K562 (cell line): ENCODE measurements around the gene CECR2. TPM values are rescaled to one million over a fixed set of nuclear protein-coding genes. Genes with fewer than 3 reads are reported as not detected.
A peak's percentile ranks its signal among the peaks of the same experiment; 100 is the strongest.

Source experiments
- ATAC-seq: fragments of 200-7000 bp; cut with Tn5 transposase; 3 replicates; pipeline ENCODE4 v1.9.1; 2020; ENCODE audit warnings: moderate library complexity
- BruUV-seq: library from RNA; stranded (reverse); fragments of 400-500 nt; replicated peaks from 2 replicates; lab custom pipeline; 2021; lab: Mats Ljungman, UMichigan
- CTCF ChIA-PET: fragments of 300-600 bp; formaldehyde crosslinking; extraction: SDS; loops from one replicate; lab custom pipeline; 2021; ENCODE audit warnings: low intra/inter-chr PET ratio; lab: Yijun Ruan, JAX
- POLR2A ChIA-PET: fragments of 300-600, 350-650 bp; sonication (Branson Sonifier 250); formaldehyde crosslinking; extraction: SDS; loops from one replicate; lab custom pipeline; 2021; ENCODE audit warnings: antibody characterized with exemption, inconsistent platforms; lab: Yijun Ruan, JAX
- DNase-seq, 4 experiments: peaks; one replicate each; pipeline versions ENCODE4 v3.0.0 to v3.0.0-alpha.2; 2011 to 2018; ENCODE audit warnings: low spot score in 3 of 4, mixed read lengths in 3 of 4; ENCODE audit errors: extremely low read depth in 1 of 4
- FAIRE-seq: peaks from 2 replicates; lab custom pipeline; 2011; peaks lifted over from hg19 to GRCh38; lab: Jason Lieb, UNC
- H2AFZ ChIP-seq: 2 replicates; pipeline ENCODE4 v1.6.0; 2011; ENCODE audit warnings: low read depth, low read length, control low read depth, inconsistent platforms
- H3K27ac ChIP-seq: fragments of 200-600 bp; 3 replicates; pipeline ENCODE4 v1.8.0; 2011; ENCODE audit warnings: low read depth, mild to moderate bottlenecking, control low read depth, inconsistent platforms, low read length, moderate library complexity, mixed read lengths; ENCODE audit errors: extremely low read depth
- H3K27me3 ChIP-seq, 2 experiments: fragments of 300-600 bp in 1 of 2; 2 replicates in 1 of 2; 3 replicates in 1 of 2; pipeline versions ENCODE4 v1.6.0 to v1.8.0; 2011; ENCODE audit warnings: inconsistent platforms in 2 of 2, low read length in 2 of 2, mild to moderate bottlenecking in 1 of 2, mixed read lengths in 1 of 2, moderate library complexity in 1 of 2; ENCODE audit not compliant: control insufficient read depth in 2 of 2, insufficient read depth in 2 of 2
- H3K36me3 ChIP-seq: fragments of 300-600 bp; 3 replicates; pipeline ENCODE4 v1.8.0; 2011; ENCODE audit warnings: mild to moderate bottlenecking, low read length, inconsistent platforms; ENCODE audit not compliant: control insufficient read depth, insufficient read depth
- H3K4me1 ChIP-seq, 2 experiments: fragments of 200-600 bp in 1 of 2; replicated peaks in 1 of 2; 2 replicates in 1 of 2; 3 replicates in 1 of 2; pipeline versions ENCODE4 v1.5.1 to v1.8.0; 2011; ENCODE audit warnings: inconsistent platforms in 2 of 2, low read length in 2 of 2, mild to moderate bottlenecking in 1 of 2, mixed read lengths in 1 of 2, moderate library complexity in 1 of 2; ENCODE audit not compliant: control insufficient read depth in 2 of 2, insufficient read depth in 2 of 2
- H3K4me2 ChIP-seq: 2 replicates; pipeline ENCODE4 v1.6.1; 2011; ENCODE audit warnings: low read length, control low read depth, inconsistent platforms, mixed read lengths; ENCODE audit not compliant: insufficient read depth
- H3K4me3 ChIP-seq: fragments of 200-600 bp; sonication (generic), shearing (Covaris generic); 2 replicates; pipeline ENCODE4 v1.5.1; 2016; ENCODE audit warnings: control low read depth, inconsistent platforms
- H3K79me2 ChIP-seq: fragments of 200-600 bp; 3 replicates; pipeline ENCODE4 v1.8.0; 2011; ENCODE audit warnings: low read length, inconsistent platforms; ENCODE audit not compliant: control insufficient read depth, insufficient read depth
- H3K9ac ChIP-seq, 2 experiments: 2 replicates each; pipeline versions ENCODE4 v1.6.0 to v1.6.1; 2011; ENCODE audit warnings: low read depth in 2 of 2, low read length in 2 of 2, control low read depth in 1 of 2, inconsistent platforms in 1 of 2, mild to moderate bottlenecking in 1 of 2, mixed read lengths in 1 of 2; ENCODE audit not compliant: insufficient read depth in 1 of 2
- H3K9me1 ChIP-seq: one replicate; pipeline ENCODE4 v1.6.0; 2011; ENCODE audit warnings: inconsistent platforms, mild to moderate bottlenecking, low read length, moderate library complexity; ENCODE audit not compliant: control insufficient read depth, insufficient read depth
- H3K9me3 ChIP-seq: replicated peaks from 2 replicates; pipeline ENCODE4 v1.5.1; 2011; ENCODE audit warnings: low read depth, low read length, inconsistent platforms; ENCODE audit not compliant: control insufficient read depth, insufficient read depth
- H4K20me1 ChIP-seq: replicated peaks from 2 replicates; pipeline ENCODE4 v1.6.1; 2011; ENCODE audit warnings: low read length, inconsistent platforms, mixed read lengths; ENCODE audit not compliant: control insufficient read depth, insufficient read depth
- NR2C1 ChIP-seq, 2 experiments: fragments of 450-650 bp; IDR thresholded peaks; 2 replicates each; pipeline ENCODE4 v1.6.1; 2017; ENCODE audit warnings: mild to moderate bottlenecking in 2 of 2, antibody characterized with exemption in 1 of 2, inconsistent platforms in 1 of 2, missing compliant biosample characterization in 1 of 2, missing genetic modification characterization in 1 of 2
- WGBS: fragments of 100-300 bp; shearing (Covaris generic); methylation state at CpG from one replicate; pipeline ENCODE4 v1.1.6; 2016; ENCODE audit warnings: low coverage, mixed read lengths; ENCODE audit not compliant: insufficient coverage; ENCODE audit errors: missing lambda C conversion rate; 5-methylcytosine and 5-hydroxymethylcytosine counted together
- in situ Hi-C: fragments of 300-500 bp; cut with MboI; formaldehyde crosslinking; loops from 4 replicates; pipeline ENCODE4 v1.15.0; 2018; ENCODE audit warnings: inconsistent platforms, mixed read lengths
- intact Hi-C: fragments of 100-400 bp; cut with micrococcal nuclease; formaldehyde crosslinking; loops from 2 replicates; pipeline ENCODE4 v1.14.2; 2022
- polyA plus RNA-seq, 8 experiments: library from polyadenylated mRNA; depleted of rRNA in 4 of 8; stranded (reverse) in 5 of 8; unstranded in 3 of 8; fragments of >200 nt; fragmentation: Nextera tagmentation in 2 of 8; fragmentation: Illumina TruSeq in 1 of 8; extraction: Ambion mirVana in 2 of 8; extraction: Trizol in 1 of 8; gene quantifications; 2 replicates each; pipeline versions ENCODE4 v1.2.1 to v1.2.3, GENCODE V29; 2011 to 2014; ENCODE audit warnings: inconsistent platforms in 1 of 8, missing spikeins in 1 of 8
- total RNA-seq, 7 experiments: library from RNA; depleted of rRNA in 6 of 7; stranded (reverse); fragments of >200 nt in 6 of 7; fragmentation: Illumina TruSeq in 2 of 7; extraction: Trizol in 2 of 7; gene quantifications; 2 replicates each; pipeline versions ENCODE4 v1.2.1 to v1.2.3, GENCODE V29; 2011 to 2021; ENCODE audit warnings: low replicate concordance in 1 of 7
- TF ChIP-seq, protein P1 (sequence below), 2 experiments: fragments of 450-650 bp in 1 of 2; sonication (generic) in 1 of 2; formaldehyde crosslinking in 1 of 2; IDR thresholded peaks; 2 replicates each; pipeline versions ENCODE4 v1.7.1 to v1.9.0; 2016 to 2022; ENCODE audit warnings: inconsistent platforms in 1 of 2, mild to moderate bottlenecking in 1 of 2, missing genetic modification reagents in 1 of 2
- TF ChIP-seq, protein P2 (sequence below): fragments of 450-650 bp; IDR thresholded peaks from 2 replicates; pipeline ENCODE4 v1.6.1; 2016

Gene CECR2
- total and polyA plus RNA-seq, 9 of the 15 experiments (the other 6 are each of a cell fraction or from before 2014, with no cell fraction given): 0.01 to 1.00 (median 0.27) TPM

DNA sequence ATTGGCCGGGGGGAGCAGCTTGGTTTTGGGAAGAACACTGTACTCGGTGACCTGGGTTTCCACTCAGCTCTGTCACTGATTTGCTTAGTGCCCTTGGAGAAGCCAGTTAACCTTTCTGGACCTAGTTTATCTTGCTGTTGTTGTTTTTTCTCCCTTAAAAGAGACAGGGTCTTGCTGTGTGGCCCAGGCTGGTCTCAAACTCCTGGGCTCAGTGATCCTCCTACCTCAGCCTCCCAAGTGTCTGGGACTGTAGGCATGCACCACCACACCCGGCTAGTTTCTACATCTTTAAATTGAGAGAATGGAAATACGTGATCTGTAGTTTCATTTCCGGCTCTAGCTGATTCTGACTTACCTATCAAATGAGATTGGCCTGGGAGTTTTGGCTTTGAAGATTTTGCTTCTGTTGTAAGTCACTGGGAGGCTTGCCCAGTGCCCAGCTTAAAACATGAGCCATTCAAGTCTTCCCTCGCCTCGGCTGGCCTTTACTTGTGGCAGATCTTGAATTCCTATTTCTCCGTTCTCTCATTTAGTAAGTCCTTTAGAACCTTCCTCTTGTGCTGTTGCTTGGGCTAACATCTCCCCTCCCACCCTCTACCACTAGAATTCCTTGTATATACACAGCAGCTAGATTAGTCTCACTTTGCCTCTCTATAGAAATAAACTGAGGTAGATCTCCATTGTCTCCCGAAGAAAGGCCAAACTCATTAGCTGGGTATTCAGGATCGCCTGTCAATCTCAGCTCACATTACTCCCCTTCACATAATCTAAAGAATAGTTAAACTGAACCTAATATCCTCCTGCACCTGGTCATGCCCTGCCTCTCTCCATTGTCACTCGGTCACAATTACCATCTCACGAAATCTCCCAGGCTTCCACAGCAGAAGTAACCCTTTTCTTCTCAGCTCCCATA is 106.3 kb downstream of the CECR2 start:
- Histone ChIP-seq H3K36me3 (no peaks in the 10 kb centered on the region), H3K79me2 (no peaks in the 10 kb centered on the region)
- CTCF ChIA-PET: no interaction called here
- TF ChIP-seq, protein P1, sequence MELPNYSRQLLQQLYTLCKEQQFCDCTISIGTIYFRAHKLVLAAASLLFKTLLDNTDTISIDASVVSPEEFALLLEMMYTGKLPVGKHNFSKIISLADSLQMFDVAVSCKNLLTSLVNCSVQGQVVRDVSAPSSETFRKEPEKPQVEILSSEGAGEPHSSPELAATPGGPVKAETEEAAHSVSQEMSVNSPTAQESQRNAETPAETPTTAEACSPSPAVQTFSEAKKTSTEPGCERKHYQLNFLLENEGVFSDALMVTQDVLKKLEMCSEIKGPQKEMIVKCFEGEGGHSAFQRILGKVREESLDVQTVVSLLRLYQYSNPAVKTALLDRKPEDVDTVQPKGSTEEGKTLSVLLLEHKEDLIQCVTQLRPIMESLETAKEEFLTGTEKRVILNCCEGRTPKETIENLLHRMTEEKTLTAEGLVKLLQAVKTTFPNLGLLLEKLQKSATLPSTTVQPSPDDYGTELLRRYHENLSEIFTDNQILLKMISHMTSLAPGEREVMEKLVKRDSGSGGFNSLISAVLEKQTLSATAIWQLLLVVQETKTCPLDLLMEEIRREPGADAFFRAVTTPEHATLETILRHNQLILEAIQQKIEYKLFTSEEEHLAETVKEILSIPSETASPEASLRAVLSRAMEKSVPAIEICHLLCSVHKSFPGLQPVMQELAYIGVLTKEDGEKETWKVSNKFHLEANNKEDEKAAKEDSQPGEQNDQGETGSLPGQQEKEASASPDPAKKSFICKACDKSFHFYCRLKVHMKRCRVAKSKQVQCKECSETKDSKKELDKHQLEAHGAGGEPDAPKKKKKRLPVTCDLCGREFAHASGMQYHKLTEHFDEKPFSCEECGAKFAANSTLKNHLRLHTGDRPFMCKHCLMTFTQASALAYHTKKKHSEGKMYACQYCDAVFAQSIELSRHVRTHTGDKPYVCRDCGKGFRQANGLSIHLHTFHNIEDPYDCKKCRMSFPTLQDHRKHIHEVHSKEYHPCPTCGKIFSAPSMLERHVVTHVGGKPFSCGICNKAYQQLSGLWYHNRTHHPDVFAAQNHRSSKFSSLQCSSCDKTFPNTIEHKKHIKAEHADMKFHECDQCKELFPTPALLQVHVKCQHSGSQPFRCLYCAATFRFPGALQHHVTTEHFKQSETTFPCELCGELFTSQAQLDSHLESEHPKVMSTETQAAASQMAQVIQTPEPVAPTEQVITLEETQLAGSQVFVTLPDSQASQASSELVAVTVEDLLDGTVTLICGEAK (IDR thresholded peaks at IDR 0.05): no peak
- TF ChIP-seq, protein P1 (CRISPR knock-in tag; IDR thresholded peaks at IDR 0.05): no peak
- TF ChIP-seq, protein P2, sequence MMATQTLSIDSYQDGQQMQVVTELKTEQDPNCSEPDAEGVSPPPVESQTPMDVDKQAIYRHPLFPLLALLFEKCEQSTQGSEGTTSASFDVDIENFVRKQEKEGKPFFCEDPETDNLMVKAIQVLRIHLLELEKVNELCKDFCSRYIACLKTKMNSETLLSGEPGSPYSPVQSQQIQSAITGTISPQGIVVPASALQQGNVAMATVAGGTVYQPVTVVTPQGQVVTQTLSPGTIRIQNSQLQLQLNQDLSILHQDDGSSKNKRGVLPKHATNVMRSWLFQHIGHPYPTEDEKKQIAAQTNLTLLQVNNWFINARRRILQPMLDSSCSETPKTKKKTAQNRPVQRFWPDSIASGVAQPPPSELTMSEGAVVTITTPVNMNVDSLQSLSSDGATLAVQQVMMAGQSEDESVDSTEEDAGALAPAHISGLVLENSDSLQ: peak; percentile 34; the same call in 1 of the 2 replicates
- TF ChIP-seq NR2C1 (IDR thresholded peaks at IDR 0.05): no peak
- TF ChIP-seq NR2C1 (tag; IDR thresholded peaks at IDR 0.05): no peak
- TF ChIP-seq, all 486 proteins: peak for 1
- intact Hi-C loops (no loop called here), in situ Hi-C loops (no loop called here)
- Histone ChIP-seq H4K20me1 (no peaks in the 10 kb centered on the region; the same call in 1 of the 2 replicates), H3K4me1 (no peaks in the 10 kb centered on the region), H3K9me3 (no peaks in the 10 kb centered on the region), H3K9me1 (no peaks in the 10 kb centered on the region), H3K9ac (no peak overlapping the region), H2AFZ (no peak overlapping the region), H3K27me3 (peaks cover 35 to 47% of the 10 kb centered on the region in 2 experiments), H3K4me3 (no peak overlapping the region), H3K27ac (no peak overlapping the region), H3K4me2 (no peak overlapping the region)
- BruUV-seq: no TSS peak
- ATAC-seq (no peak), DNase-seq (no peak), FAIRE-seq (no peak)
- 11% methylated on average over 12 of the region's 12 CpGs for WGBS
- POLR2A ChIA-PET: interaction anchor here (0.5 kb wide), 1 partner anchor 253 kb away, joined by 3 read pairs; no protein-coding TSS in a partner anchor
